HG03196 (cell line): ENCODE measurements around the gene OR10G2.
"Not testable (repeated sequence)": the region's sequence is repeated elsewhere in the genome, so short reads cannot be mapped to it uniquely, and the experiment has no call there.

Experiments used
- ATAC-seq: cut with Tn5 transposase; IDR thresholded peaks from one replicate; pipeline ENCODE4 v1.9.1; 2021; ENCODE audit not compliant: unreplicated experiment

OR10G2 gene, protein sequence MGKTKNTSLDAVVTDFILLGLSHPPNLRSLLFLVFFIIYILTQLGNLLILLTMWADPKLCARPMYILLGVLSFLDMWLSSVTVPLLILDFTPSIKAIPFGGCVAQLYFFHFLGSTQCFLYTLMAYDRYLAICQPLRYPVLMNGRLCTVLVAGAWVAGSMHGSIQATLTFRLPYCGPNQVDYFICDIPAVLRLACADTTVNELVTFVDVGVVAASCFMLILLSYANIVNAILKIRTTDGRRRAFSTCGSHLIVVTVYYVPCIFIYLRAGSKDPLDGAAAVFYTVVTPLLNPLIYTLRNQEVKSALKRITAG

DNA sequence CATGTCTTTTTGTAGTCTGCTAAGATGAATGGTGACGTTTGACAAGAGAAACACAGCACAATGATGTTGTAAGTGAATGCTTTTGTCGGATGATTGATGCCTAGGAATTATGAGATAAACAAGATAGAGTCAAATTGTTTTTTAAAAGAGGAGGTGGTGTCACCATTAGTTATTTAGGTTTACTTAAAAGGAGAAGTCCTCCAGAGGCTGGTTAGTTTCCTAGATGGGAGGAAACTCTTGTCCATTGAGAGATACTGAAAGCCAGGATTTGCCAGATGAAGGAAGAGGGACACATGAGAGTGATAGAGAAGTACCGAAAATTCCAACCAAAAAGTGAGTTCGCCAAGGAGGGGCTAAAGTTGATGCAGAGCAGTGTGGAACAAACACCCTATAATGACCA lies at the start of gene OR10G2:
OR10G2 (minus strand) TSS at position 101 of the 400 bp plus-strand sequence; CDS start at position 3, 98 bp downstream.
- ATAC-seq = no peak

DNA sequence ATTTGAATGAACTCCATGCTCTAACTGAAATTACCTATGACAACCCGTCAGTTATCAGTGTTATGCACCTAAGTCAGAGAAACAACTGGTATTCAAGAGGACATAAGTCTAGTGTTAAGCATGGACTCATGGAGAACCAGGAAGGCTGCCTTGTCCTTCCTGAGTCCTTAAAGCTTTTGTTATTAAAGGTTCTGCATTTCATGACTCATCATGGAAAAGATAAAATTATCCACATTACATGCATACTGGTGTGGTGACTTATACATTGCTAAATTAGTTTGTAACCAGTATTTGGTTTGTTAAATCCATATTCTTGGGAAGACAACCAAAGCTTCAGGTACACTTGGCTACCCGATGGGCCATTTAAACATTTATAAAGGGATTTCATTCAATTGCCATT lies 45.3 kb upstream of the OR10G2 start:
- ATAC-seq = no peak

DNA sequence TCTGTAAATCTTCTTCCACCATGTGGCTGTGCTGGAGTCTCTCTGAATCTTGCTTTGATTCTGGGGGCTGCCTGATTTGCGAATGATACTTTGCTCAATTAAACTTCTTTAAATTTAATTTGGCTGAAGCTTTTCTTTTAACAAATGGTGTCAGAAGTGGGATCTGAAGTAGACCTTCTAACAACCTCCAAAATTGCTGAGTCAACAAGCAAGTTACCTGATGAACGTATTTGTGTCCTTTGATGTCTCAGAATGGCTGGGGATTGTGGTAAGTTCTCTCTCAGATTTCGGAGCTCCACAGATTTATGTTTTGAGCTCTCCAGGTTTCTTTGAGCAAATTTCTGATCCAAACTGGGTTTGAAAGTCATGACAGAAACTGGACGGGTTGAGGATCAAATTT lies 40.8 kb upstream of the OR10G2 start:
- no peak for ATAC-seq

DNA sequence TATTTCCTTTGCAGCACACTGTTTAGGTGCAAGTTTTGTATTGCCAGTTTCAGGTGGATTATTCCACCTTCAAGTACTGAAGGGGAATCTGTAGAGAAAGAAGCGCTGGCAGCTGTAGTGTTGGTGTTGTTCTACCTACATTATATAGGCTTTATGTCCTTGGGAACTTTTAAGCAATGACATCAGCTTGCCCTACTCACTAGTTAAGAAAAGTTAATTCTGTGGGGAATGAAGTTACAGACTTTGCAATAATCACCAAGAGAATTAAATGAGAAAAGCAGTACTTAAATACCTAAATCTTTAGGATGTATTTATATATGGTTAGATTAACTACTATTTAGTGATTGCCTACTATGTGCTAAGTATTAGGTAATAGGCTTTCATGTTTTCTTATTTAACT lies 39.0 kb upstream of the OR10G2 start, which contains the start of gene OR4E1:
OR4E1 (minus strand) TSS at position 101 of the 400 bp plus-strand sequence. CDS start 2,883 bp downstream, outside the sequence.
- ATAC-seq = no peak

DNA sequence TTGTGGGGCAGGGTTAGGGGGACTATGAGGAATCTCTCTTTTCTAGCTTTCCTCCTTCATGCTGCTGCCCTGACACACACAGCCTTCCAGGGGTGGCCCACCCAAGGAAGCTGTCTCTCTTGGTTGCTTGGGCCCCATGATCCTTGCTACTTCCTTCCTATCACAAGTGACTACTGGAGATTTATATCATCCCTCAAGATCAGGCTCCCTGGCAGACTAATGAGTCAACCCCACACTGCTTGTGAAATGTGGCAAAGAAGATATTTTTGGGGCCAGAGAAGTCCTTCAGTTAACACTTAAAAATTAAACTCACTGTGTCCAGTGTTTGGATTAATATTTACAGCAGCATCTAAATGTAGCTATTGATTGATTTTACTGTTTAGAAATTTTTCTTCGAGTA lies 37.4 kb upstream of the OR10G2 start:
- ATAC-seq = no peak

DNA sequence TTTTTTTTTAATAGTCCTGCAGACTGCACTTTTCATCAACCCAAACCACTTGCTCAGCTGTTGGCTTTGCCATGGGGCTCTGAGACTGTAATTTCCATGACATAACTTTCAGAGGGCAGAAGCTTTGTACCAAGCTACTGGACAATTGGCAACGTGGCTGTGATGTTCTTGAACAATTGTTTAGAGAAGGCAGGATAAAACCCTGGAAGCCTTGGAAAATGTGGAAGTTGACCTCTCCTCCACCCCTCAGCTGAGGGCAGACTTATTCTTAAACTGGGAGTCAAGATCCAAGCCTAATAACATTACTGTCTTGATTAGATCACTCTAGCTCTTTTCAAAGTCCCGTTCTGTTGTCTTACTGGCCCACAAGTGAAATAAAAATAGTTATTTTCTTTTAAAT lies 36.6 kb upstream of the OR10G2 start:
- no peak for ATAC-seq

DNA sequence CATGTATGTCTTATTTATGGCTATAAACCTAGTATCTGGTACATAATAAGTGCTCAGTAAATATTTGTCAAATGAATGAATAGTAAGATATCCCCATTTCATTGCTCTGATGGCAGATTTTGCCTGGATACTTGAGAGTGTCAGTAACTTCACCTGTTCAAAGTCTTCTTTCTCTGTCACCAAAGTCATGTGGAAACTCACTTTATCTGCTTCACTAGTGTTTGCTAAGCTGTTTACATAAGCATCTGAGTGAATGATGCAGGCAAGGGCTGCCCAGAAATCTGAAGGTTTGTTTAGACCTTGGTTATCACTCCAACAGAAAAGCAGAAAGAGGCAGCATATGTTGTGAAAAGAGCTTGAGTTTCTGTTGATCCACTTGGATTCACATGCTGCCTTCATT lies 34.5 kb upstream of the OR10G2 start:
- no peak for ATAC-seq

DNA sequence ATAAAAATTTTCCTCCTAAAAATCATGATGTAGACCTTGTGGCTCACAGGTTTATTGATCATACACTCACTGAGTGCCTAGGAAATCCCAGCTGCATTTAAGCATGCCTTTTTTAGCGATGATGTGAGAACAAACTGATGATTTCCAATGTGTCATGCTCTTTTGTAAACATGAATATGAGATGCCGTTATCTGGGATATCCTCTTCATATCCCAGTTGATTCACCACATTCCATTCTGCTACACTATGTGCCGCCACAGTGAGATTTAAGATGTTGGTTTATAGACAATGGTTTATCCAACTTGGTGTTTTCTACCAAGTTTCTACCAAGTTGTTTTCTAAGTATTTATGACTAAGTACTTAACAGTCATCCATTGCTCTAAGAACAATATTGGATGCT lies 33.6 kb upstream of the OR10G2 start:
- ATAC-seq = no peak

DNA sequence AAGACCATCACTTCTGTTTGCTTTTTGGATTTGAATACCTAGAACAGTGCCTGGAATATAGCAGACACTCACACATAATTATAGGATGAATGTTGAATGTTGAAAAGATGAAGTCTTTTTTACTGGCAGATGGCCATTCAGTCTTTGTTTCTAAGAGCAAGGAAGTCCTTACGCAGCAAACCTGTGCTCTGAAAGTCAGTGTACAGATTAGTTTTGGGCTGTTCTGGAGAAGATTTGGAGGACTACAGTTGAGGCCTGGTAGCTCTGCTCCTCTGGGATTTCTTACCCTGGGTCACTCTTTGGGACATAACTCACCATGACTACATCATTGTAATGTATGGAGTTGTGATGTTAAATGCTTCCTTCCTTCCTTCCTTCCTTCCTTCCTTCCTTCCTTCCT lies 22.2 kb upstream of the OR10G2 start:
- no peak for ATAC-seq

DNA sequence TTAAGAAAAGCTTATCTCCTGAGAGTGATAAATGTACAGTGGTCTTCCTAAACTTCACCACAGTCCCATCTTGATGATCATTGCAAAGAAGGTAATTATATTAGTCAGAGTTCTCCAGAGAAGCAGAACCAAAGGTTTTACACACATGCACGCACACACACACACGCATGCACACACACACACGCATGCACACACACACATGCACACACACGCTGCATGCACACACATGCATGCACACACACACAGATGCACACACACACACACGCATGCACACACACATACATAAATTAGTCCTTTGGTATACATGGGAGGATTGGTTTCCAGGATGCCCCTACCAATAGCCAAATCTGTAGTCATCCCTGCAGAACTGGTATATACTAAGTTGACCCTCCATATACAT lies 19.5 kb upstream of the OR10G2 start:
- no peak for ATAC-seq

DNA sequence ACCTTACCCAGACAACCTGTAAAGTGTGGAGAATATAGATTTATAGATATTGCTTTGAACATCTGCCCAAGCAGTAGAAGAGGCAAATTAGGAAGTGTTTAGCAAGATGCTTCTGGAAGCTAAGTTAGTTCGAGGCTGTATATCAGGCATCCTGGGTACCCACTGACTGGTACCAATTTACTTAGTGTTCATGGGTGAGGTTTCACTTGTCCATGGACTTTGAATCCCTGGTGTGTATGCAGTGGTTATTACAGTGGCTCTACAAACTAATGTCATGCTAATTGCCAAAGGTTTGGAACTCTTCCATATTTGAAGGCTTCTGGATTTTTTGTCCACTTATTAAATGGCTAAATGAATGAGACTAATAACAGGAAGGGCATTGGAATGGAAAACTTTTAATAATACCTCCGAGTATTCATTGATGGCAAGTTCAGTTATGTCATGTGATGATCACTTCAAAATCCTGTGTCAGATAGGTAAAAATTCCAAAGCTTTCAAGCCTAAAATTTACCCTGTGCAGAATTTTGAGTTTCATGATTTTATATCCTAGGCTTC lies 18.7 kb upstream of the OR10G2 start, which contains the start of gene OR4E2:
OR4E2 (plus strand) TSS at position 505 of the 555 bp plus-strand sequence. CDS start 11,248 bp downstream, outside the sequence.
- ATAC-seq = no peak

DNA sequence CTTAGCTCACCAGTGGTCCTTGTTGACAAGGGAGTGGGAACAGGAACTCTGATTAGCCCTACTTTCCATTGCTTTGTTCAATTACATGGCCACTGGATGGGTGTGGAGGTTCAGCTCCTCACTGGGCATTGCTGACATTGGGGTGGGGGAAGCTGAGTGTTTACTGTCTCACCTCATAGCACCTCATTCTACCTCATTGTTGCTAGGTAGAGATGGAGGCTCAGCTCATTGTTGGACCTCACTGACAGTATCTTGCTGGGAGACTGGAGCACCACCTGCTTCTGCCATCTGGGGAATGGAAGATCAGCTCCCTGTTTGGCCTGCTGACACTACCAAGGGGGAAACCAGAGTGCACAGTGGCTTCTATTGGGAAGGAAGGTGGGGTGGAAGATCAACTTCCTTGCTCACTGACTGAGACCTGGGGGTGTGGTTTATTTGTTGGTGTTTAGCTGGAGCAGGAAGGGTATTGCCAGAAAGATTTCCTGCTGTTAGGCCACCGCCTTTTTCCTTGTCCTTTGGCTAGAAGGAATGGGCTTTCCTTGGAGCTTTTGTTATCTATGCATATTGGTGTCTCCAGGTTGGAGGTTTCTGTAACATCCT lies 17.6 kb upstream of the OR10G2 start:
- ATAC-seq = no peak

DNA sequence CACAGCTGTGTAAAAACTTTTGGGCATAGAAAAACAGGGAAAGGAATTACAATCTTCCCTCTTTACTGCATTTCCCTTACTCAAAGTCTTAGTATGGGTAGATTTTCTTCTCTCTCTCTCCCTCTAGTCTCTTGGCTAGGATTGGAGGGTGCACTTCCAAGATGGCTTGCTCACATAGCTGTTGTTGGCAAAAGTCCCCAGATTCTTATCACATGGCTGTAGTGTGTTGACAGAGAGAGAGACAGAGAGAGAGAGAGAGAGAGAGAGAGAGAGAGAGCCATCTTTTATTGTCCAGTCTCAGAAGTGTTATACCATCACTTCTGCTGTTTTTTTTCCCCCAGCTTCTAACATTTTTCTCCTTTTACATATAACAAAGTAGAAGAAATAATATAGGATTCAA lies 12.6 kb upstream of the OR10G2 start:
- no peak for ATAC-seq

DNA sequence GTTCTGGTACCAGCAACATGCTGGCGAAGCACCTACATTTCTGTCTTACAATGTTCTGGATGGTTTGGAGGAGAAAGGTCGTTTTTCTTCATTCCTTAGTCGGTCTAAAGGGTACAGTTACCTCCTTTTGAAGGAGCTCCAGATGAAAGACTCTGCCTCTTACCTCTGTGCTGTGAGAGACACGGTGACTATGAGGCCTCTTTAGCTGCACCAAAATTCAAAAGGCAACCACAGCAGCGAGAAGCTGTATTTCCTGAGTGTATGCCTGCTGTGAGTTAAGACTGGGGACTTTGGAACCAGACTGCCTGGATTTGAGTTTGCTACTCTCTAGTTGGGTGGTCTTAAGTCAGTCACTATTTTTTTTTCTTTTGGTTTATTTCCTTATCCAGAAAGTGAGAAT lies 8.7 kb upstream of the OR10G2 start:
- no peak for ATAC-seq

DNA sequence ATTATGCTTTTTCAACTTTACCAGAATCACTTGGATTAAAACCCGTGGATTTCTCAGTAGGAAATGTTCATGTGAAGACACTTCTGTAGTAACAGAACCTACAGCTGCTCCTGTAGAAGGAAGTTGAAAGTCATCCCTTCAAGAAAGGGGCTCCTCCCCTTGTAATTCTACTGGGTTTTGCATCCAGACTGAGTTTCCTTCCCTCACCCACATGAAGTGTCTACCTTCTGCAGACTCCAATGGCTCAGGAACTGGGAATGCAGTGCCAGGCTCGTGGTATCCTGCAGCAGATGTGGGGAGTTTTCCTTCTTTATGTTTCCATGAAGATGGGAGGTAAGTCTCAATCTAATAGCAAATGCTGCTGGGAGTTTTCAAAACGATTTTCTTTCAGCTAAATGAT lies 7.9 kb upstream of the OR10G2 start:
- no peak for ATAC-seq

DNA sequence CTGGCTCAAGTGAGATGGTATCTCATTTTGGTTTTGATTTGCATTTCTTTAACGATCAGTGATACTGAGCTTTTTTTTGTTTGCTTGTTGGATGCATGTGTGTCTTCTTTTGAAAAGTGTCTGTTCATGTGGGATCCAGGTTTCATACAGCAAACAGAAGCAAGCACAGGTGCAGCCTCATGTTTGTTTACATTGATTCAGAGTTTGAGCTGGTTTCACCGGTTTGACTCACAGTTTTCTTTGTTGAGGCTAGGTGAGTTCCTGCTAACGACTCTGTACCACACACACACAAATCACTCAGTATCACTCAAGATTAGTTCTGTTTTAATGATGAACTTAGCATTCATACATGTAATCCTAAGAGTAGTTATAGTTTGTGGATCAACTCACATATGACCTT lies 3.7 kb downstream of the OR10G2 start:
- ATAC-seq = no peak

DNA sequence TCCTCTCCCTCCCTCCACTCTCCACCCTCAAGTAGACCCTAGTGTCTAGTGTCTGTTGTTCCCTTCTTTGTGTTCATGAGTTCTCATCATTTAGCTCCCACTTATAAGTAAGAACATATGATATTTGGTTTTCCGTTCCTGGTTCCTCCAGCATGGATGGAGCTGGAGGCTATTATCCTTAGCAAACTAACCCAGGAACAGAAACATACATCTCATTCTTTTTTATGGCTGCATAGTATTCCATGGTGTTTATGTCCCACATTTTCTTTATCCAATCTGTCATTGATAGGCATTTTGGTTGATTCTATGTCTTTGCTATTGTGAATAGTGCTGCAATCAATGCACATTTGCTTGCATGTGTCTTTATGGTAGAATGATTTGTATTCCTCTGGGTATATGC lies 4.2 kb downstream of the OR10G2 start:
- not testable (repeated sequence) for ATAC-seq

DNA sequence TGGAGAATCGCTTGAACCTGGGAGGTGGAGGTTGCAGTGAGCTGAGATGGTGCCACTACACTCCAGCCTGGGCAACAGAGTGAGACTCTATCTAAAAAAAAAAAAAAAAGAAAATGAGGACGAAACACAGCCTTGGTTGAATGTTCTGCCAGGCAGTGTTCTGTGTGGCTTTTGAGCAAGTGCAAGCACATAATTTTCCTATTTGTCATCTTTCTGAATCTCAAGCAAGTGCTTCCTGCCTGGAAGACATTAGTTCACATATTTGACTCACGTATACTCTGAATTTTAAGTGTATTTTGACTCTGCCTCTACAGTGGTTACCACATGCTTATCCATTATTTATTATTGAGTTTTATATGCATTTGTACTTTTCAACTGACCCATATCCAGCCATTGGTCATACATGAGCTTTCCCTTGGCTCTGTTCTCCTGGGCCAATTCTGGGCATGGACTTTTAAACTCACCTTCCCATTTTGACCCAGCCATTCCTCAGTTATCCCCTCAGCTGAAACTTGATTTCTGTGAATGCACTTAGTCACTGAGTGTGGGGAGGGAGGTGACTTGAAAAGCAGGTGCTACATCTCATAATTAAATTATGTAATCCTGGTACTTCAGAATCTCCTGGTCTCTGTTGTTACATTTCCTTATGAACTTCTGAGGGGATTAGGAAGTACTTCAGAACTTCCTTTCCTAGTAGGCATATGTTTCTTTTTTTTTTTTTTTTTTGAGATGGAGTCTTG lies 8.1 kb downstream of the OR10G2 start:
- ATAC-seq = no peak

DNA sequence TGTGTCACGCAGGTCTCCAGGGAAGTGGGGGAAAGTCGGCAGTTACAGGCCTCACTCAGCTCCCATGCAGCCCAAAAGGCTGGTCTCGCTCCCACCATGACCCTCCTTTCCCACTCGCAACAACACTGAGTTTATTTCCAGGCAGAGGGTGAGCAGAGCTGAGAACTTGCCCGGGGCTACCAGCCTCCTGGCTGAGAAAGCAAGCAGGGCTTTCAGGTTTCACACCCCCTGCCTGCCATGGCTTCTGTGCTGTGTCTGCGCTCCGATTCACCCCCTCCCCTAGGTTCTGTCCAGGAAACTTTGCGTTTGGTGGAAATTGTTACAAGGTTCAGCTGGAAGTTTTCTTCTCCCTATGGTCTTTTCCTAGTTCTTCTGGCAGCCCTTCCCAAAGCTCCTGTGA lies 17.1 kb downstream of the OR10G2 start:
- no peak for ATAC-seq

DNA sequence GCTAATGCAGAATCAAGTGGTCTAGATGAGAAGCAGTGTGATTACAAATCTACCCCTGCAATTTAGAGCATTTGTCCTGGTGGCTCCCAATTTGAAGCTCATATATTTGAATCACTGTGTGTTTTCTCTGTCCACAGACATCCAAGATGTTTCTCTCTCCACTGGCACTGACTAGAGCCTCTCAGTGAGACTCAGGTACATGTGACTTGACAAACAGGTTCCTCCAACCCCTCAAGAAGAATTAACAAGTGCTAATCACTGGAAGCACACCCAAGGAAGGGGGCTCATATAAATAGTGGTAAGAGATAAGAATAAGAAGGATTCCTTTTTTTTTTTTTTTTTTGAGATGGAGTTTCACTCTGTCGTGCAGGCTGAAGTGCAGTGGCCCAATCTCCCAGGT lies 20.5 kb downstream of the OR10G2 start:
- no peak for ATAC-seq

DNA sequence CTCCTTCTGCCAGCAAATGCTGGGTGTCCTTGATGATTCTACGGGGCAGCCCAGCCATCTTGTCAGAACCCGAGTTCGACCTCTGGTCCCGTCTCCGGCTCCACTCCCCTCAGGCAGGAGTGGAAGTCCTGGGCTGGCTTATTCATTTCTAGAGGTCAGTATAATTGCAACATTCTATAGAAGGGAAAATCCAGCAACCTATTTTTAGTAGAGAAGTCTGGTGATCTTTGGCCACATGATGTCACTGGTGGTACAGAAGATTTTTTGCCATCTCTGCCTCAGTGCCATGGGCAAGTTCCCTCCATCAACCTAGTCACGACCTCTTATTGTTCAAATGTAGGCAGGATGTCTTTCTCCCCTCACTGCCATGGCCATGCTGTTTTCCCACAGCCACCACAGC lies 22.4 kb downstream of the OR10G2 start:
- no peak for ATAC-seq

DNA sequence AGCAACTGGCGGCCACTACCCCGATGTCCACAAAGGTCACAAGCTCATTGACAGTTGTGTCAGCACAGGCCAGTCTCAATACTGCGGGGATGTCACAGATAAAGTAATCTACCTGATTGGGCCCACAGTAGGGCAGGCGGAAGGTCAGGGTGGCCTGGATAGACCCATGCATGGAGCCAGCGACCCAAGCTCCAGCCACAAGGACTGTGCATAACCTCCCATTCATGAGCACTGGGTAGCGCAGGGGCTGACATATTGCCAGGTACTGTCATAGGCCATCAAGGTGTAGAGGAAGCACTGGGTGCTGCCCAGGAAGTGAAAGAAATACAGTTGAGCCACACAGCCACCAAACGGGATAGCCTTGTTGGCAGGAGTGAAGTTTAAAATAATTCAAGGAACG lies 32.6 kb downstream of the OR10G2 start:
- not testable (repeated sequence) for ATAC-seq
